ENCODE data around the gene RBM26.

Gene RBM26, protein sequence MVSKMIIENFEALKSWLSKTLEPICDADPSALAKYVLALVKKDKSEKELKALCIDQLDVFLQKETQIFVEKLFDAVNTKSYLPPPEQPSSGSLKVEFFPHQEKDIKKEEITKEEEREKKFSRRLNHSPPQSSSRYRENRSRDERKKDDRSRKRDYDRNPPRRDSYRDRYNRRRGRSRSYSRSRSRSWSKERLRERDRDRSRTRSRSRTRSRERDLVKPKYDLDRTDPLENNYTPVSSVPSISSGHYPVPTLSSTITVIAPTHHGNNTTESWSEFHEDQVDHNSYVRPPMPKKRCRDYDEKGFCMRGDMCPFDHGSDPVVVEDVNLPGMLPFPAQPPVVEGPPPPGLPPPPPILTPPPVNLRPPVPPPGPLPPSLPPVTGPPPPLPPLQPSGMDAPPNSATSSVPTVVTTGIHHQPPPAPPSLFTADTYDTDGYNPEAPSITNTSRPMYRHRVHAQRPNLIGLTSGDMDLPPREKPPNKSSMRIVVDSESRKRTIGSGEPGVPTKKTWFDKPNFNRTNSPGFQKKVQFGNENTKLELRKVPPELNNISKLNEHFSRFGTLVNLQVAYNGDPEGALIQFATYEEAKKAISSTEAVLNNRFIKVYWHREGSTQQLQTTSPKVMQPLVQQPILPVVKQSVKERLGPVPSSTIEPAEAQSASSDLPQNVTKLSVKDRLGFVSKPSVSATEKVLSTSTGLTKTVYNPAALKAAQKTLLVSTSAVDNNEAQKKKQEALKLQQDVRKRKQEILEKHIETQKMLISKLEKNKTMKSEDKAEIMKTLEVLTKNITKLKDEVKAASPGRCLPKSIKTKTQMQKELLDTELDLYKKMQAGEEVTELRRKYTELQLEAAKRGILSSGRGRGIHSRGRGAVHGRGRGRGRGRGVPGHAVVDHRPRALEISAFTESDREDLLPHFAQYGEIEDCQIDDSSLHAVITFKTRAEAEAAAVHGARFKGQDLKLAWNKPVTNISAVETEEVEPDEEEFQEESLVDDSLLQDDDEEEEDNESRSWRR

GRCh38 chr13:79405831-79406596, at the start of gene RBM26:
Gene RBM26 (minus strand): TSS chr13:79406255. CDS start chr13:79405774, 481 bp downstream.
- peak within 1 kb of the TSS; percentile 91 for H3K4me3 ChIP-seq (ENCODE audit: low read depth, low read length)
- peak; percentile 78 for DNase-seq (ENCODE audit: low read depth)
- TF ChIP-seq CTCF (IDR thresholded peaks at IDR 0.05; ENCODE audit: control insufficient read depth, extremely low read depth, insufficient read depth): no peak

- no peak for TF ChIP-seq CTCF (IDR thresholded peaks at IDR 0.05; ENCODE audit: control insufficient read depth, extremely low read depth, insufficient read depth)
- no peak overlapping the region for H3K4me3 ChIP-seq (ENCODE audit: low read depth, low read length)
- no peak for DNase-seq (ENCODE audit: low read depth)
Measured at GRCh38 chr13:79455331-79455730, 49.3 kb upstream of the RBM26 start.

GRCh38 chr13:79452239-79452913, 46.3 kb upstream of the RBM26 start:
- H3K4me3 ChIP-seq (ENCODE audit: low read depth, low read length): no peak overlapping the region
- TF ChIP-seq CTCF (IDR thresholded peaks at IDR 0.05; ENCODE audit: control insufficient read depth, extremely low read depth, insufficient read depth): no peak
- DNase-seq (ENCODE audit: low read depth): no peak

DNA sequence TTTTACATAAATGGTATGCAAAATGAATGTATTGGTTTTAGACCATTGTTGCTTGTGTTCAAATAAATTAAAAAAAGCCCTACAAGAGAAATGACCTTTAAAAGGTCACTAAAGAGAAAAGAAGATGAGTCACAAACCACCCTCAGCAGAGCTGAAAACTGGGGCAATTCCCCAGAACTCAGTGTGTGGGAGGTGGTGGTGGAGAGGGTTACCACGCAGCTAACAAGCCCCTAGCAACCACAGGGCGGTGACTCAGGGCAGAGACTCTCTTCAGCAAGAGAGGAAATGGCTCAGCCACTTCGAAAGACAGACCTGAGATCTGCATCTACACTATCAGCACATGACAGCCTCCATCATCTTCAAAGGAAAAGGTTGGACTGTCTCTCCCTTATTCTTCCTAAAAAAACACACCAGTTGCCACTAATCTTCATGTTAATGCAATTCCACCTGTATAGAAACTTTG, 45.5 kb upstream of the RBM26 start:
- no peak for TF ChIP-seq CTCF (IDR thresholded peaks at IDR 0.05; ENCODE audit: control insufficient read depth, extremely low read depth, insufficient read depth)
- H3K4me3 ChIP-seq (ENCODE audit: low read depth, low read length): no peak overlapping the region
- DNase-seq (ENCODE audit: low read depth): no peak

DNA sequence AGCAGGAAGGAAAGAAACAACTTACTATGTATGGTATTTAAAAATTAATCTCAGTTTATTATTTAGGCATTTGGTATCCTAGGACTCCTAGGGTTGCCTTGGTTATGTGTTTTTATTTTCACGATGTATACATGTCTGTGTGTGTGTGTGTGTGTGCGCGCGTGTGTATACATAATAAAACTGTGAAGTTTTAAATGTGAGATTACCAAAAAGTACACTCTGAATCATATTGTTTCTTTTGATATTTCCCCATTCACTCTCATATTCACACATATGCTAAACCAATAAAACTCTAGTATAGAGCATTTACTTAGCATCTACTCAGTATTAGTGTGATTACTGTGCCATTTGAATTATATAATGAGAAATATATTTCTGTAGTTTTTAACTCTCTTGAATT, 44.1 kb upstream of the RBM26 start:
- H3K4me3 ChIP-seq (ENCODE audit: low read depth, low read length): no peak overlapping the region
- TF ChIP-seq CTCF (IDR thresholded peaks at IDR 0.05; ENCODE audit: control insufficient read depth, extremely low read depth, insufficient read depth): no peak
- no peak for DNase-seq (ENCODE audit: low read depth)

- no peak for DNase-seq (ENCODE audit: low read depth)
- no peak overlapping the region for H3K4me3 ChIP-seq (ENCODE audit: low read depth, low read length)
- TF ChIP-seq CTCF (IDR thresholded peaks at IDR 0.05; ENCODE audit: control insufficient read depth, extremely low read depth, insufficient read depth): no peak
Measured at GRCh38 chr13:79448413-79448812, 42.4 kb upstream of the RBM26 start.

Measured in LNCaP clone FGC (cell line).